OCI-LY1 (cell line): ENCODE data around the gene AHCY.

ENCODE experiments used
- H2AFZ ChIP-seq: fragments of 200-600 bp; sonication (generic), shearing (Covaris generic); 2 replicates; pipeline ENCODE4 v1.6.0; 2014; ENCODE audit warnings: antibody characterized with exemption, mild to moderate bottlenecking, low read length
- H3F3A ChIP-seq: fragments of 200-600 bp; sonication (generic), shearing (Covaris generic); 2 replicates; pipeline ENCODE4 v1.6.0; 2014; ENCODE audit warnings: mild to moderate bottlenecking, antibody characterized with exemption, low read length, moderate library complexity; ENCODE audit not compliant: insufficient read depth
- H3K27ac ChIP-seq: fragments of 200-600 bp; sonication (generic); 2 replicates; pipeline ENCODE4 v1.5.1; 2014; ENCODE audit warnings: low read length, mixed run types, mild to moderate bottlenecking, low read depth; ENCODE audit not compliant: poor library complexity, severe bottlenecking
- H3K27me3 ChIP-seq: fragments of 200-600 bp; sonication (generic); 2 replicates; pipeline ENCODE4 v1.6.0; 2014; ENCODE audit warnings: antibody characterized with exemption, mild to moderate bottlenecking, low read length, moderate library complexity; ENCODE audit not compliant: insufficient read depth
- H3K36me3 ChIP-seq: fragments of 200-600 bp; sonication (generic); 2 replicates; pipeline ENCODE4 v1.6.1; 2014; ENCODE audit warnings: mild to moderate bottlenecking, antibody characterized with exemption, low read length, moderate library complexity, mixed read lengths; ENCODE audit not compliant: insufficient read depth
- H3K4me1 ChIP-seq: fragments of 200-600 bp; sonication (generic); 2 replicates; pipeline ENCODE4 v1.5.1; 2014; ENCODE audit warnings: mild to moderate bottlenecking, low read length, moderate library complexity; ENCODE audit not compliant: insufficient read depth, severe bottlenecking
- H3K4me2 ChIP-seq: fragments of 200-600 bp; sonication (generic), shearing (Covaris generic); 2 replicates; pipeline ENCODE4 v1.6.1; 2014; ENCODE audit warnings: low read length
- H3K4me3 ChIP-seq: fragments of 200-600 bp; sonication (generic); 2 replicates; pipeline ENCODE4 v1.5.1; 2014; ENCODE audit warnings: low read length, low read depth, mild to moderate bottlenecking, mixed read lengths; ENCODE audit not compliant: poor library complexity, severe bottlenecking
- H3K79me2 ChIP-seq: fragments of 200-600 bp; shearing (Covaris generic); 2 replicates; pipeline ENCODE4 v1.6.1; 2016; ENCODE audit warnings: mixed run types, low read length, mixed read lengths; ENCODE audit not compliant: insufficient read depth
- H3K9ac ChIP-seq: fragments of 200-600 bp; sonication (generic), shearing (Covaris generic); 2 replicates; pipeline ENCODE4 v1.6.1; 2014; ENCODE audit warnings: mild to moderate bottlenecking, low read length, mixed read lengths
- H3K9me2 ChIP-seq: fragments of 200-600 bp; sonication (generic), shearing (Covaris generic); 2 replicates; pipeline ENCODE4 v1.6.1; 2014; ENCODE audit warnings: low read depth, mild to moderate bottlenecking, low read length, mixed read lengths
- H3K9me3 ChIP-seq: fragments of 200-600 bp; shearing (Covaris generic); 2 replicates; pipeline ENCODE4 v1.6.1; 2014; ENCODE audit warnings: low read length, mixed read lengths
- H4K20me1 ChIP-seq: fragments of 200-600 bp; sonication (generic), shearing (Covaris generic); 2 replicates; pipeline ENCODE4 v1.6.0; 2016; ENCODE audit warnings: mild to moderate bottlenecking, low read length; ENCODE audit not compliant: insufficient read depth
- CTCF ChIP-seq: fragments of 200-600 bp; sonication (generic), shearing (Covaris generic); IDR thresholded peaks from 2 replicates; pipeline ENCODE4 v1.5.1; 2017; ENCODE audit warnings: mild to moderate bottlenecking, antibody characterized with exemption, low read length, moderate library complexity, mixed read lengths
- EZH2 ChIP-seq: fragments of 200-600 bp; sonication (generic), shearing (Covaris generic); IDR thresholded peaks from 2 replicates; pipeline ENCODE4 v1.8.0; 2017; ENCODE audit warnings: borderline replicate concordance, mixed run types, mild to moderate bottlenecking, antibody characterized with exemption, low read length, moderate library complexity, mixed read lengths

Gene AHCY

GRCh38 chr20:34231634-34232033, 71.5 kb downstream of the AHCY start:
- H3K79me2 ChIP-seq: no peaks in the 10 kb centered on the region
- H3K36me3 ChIP-seq: no peaks in the 10 kb centered on the region
- no peaks in the 10 kb centered on the region for H3K9me2 ChIP-seq
- no peaks in the 10 kb centered on the region for H3K4me1 ChIP-seq
- 0 out of 2 replicates have a peak, but pooled peaks cover 4% of the 10 kb centered on the region for H3K9me3 ChIP-seq
- no peak overlapping the region for H3K27ac ChIP-seq
- H3K27me3 ChIP-seq: no peaks in the 10 kb centered on the region
- no peak overlapping the region for H3K4me3 ChIP-seq
- H3K9ac ChIP-seq: no peak overlapping the region
- no peaks in the 10 kb centered on the region for H4K20me1 ChIP-seq
- no peak overlapping the region for H2AFZ ChIP-seq
- H3K4me2 ChIP-seq: no peak overlapping the region
- TF ChIP-seq EZH2 (no peak), CTCF (no peak)
- no peaks in the 10 kb centered on the region for H3F3A ChIP-seq
